ENCODE measurements around the gene PCID2. TPM values are rescaled to one million over a fixed set of nuclear protein-coding genes. Genes with fewer than 3 reads are reported as not detected.
"Not testable (repeated sequence)": the region's sequence is repeated elsewhere in the genome, so short reads cannot be mapped to it uniquely, and the experiment has no call there.

PCID2 gene
- polyA plus RNA-seq, 1 donor from 2014 or later = 81.3 TPM

DNA sequence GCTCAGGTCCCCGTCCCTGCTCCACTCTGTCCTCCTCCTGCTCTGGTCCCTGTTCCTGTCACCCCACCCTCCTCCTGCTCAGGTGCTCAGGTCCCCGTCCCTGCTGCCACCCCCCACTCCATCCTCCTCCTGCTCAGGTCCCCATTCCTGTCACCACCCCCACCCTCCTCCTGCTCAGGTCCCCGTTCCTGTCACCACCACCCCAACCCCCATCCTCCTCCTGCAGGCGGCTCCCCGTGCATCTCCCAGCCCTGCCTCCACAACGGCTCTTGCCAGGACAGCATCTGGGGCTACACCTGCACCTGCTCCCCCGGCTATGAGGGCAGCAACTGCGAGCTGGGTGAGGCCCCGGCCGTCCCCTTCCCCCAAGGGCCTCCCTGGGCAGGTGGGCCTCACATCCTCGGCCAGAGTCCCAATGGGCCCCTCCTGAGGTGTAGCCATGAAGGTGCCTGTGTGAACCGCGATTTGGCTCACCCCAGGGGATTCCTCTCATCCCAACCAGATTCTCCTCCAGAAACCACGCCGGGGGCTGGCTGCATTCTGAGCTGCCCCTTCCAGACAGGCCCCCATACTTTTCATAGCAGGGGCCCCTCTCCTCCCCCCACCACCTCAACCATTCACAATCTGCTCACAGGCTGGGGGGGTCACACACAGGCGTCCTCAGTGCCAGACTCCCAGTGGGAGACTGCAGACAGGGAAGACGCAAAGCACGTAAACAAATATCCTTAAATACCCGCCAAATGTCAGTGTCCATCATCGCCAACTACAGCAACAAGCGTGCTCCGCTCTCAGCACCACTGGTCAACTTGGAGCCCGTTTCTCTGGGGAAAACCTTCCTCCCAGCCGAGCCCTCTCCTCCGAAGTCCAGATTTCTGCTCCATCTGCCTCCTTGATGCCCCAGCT, 45.4 kb downstream of the PCID2 start:
- Histone ChIP-seq H3K9me2 (ENCODE audit: insufficient read depth, low read length) (no peaks in the 10 kb centered on the region), H3K79me2 (replicated peaks; ENCODE audit: insufficient read depth, low read length) (no peaks in the 10 kb centered on the region), H3K4me2 (ENCODE audit: low read length) (no peak overlapping the region), H3K9ac (ENCODE audit: low read length) (no peak overlapping the region), H3K9me3 (ENCODE audit: low read length) (no peaks in the 10 kb centered on the region), H3K36me3 (ENCODE audit: insufficient read depth, low read length) (no peaks in the 10 kb centered on the region), H4K20me1 (ENCODE audit: insufficient read depth) (no peaks in the 10 kb centered on the region), H3K4me3 (ENCODE audit: low read length) (no peak overlapping the region), H2AFZ (ENCODE audit: low read depth, low read length) (no peak overlapping the region), H3K27me3 (ENCODE audit: insufficient read depth, low read depth, low read length) (no peaks in the 10 kb centered on the region), H3K27ac (ENCODE audit: low read length) (no peak overlapping the region), H3F3A (ENCODE audit: insufficient read depth, low read length, poor library complexity, severe bottlenecking) (no peaks in the 10 kb centered on the region)
- TF ChIP-seq EP300 (conservative IDR thresholded peaks at IDR 0.05; ENCODE audit: poor library complexity, severe bottlenecking) (no peak), RAD21 (conservative IDR thresholded peaks at IDR 0.05) (no peak)
- TF ChIP-seq, protein P1, sequence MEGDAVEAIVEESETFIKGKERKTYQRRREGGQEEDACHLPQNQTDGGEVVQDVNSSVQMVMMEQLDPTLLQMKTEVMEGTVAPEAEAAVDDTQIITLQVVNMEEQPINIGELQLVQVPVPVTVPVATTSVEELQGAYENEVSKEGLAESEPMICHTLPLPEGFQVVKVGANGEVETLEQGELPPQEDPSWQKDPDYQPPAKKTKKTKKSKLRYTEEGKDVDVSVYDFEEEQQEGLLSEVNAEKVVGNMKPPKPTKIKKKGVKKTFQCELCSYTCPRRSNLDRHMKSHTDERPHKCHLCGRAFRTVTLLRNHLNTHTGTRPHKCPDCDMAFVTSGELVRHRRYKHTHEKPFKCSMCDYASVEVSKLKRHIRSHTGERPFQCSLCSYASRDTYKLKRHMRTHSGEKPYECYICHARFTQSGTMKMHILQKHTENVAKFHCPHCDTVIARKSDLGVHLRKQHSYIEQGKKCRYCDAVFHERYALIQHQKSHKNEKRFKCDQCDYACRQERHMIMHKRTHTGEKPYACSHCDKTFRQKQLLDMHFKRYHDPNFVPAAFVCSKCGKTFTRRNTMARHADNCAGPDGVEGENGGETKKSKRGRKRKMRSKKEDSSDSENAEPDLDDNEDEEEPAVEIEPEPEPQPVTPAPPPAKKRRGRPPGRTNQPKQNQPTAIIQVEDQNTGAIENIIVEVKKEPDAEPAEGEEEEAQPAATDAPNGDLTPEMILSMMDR (IDR thresholded peaks at IDR 0.05; ENCODE audit: poor library complexity, severe bottlenecking) = no peak

DNA sequence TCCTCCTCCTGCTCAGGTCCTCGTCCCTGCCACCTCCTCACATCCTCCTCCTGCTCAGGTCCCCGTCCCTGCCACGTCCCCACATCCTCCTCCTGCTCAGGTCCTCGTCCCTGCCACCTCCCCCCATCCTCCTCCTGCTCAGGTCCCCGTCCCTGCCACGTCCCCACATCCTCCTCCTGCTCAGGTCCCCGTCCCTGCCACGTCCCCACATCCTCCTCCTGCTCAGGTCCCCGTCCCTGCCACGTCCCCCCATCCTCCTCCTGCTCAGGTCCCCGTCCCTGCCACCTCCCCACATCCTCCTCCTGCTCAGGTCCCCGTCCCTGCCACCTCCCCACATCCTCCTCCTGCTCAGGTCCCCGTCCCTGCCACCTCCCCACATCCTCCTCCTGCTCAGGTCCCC, 46.5 kb downstream of the PCID2 start:
- not testable (repeated sequence) for H3K9me3 ChIP-seq (ENCODE audit: low read length); H3K9ac ChIP-seq (ENCODE audit: low read length); H2AFZ ChIP-seq (ENCODE audit: low read depth, low read length); H3K27ac ChIP-seq (ENCODE audit: low read length); H3F3A ChIP-seq (ENCODE audit: insufficient read depth, low read length, poor library complexity, severe bottlenecking); H3K27me3 ChIP-seq (ENCODE audit: insufficient read depth, low read depth, low read length); H3K4me2 ChIP-seq (ENCODE audit: low read length); H3K36me3 ChIP-seq (ENCODE audit: insufficient read depth, low read length); H4K20me1 ChIP-seq (ENCODE audit: insufficient read depth); H3K9me2 ChIP-seq (ENCODE audit: insufficient read depth, low read length); H3K4me3 ChIP-seq (ENCODE audit: low read length); H3K79me2 ChIP-seq (replicated peaks; ENCODE audit: insufficient read depth, low read length)

DNA sequence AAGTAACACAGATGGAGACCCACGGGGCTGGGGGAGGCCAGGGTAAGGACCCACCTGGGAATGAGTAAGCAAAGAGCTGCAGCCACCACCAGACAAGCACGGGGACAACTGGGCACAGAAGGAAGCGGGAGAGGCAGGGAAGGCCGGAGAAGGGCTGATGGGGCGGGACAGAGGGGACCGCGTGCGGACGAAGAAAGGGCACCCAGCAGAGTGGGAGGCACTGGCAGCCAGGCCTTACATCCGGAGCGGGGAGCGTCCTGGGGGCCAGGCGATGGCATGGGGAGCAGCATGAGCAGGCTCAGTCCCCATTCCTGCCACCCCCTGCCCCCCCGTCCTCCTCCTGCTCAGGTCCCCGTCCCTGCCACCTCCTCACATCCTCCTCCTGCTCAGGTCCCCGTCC, 47.0 kb downstream of the PCID2 start:
- H3K27me3 ChIP-seq (ENCODE audit: insufficient read depth, low read depth, low read length) = no peaks in the 10 kb centered on the region
- H3F3A ChIP-seq (ENCODE audit: insufficient read depth, low read length, poor library complexity, severe bottlenecking) = no peaks in the 10 kb centered on the region
- no peak overlapping the region for H3K4me3 ChIP-seq (ENCODE audit: low read length)
- H3K36me3 ChIP-seq (ENCODE audit: insufficient read depth, low read length) = no peaks in the 10 kb centered on the region
- H3K4me2 ChIP-seq (ENCODE audit: low read length) = no peak overlapping the region
- no peak overlapping the region for H3K27ac ChIP-seq (ENCODE audit: low read length)
- H4K20me1 ChIP-seq (ENCODE audit: insufficient read depth) = no peaks in the 10 kb centered on the region
- no peaks in the 10 kb centered on the region for H3K79me2 ChIP-seq (replicated peaks; ENCODE audit: insufficient read depth, low read length)
- H3K9me3 ChIP-seq (ENCODE audit: low read length) = no peaks in the 10 kb centered on the region
- TF ChIP-seq TAF1 (IDR thresholded peaks at IDR 0.05; ENCODE audit: low read depth) (no peak), RAD21 (conservative IDR thresholded peaks at IDR 0.05) (no peak), POLR2AphosphoS5 (IDR thresholded peaks at IDR 0.05) (no peak), EZH2 (IDR thresholded peaks at IDR 0.05; ENCODE audit: borderline replicate concordance, insufficient read depth, low read length, poor library complexity, severe bottlenecking) (no peak), SMC3 (conservative IDR thresholded peaks at IDR 0.05; ENCODE audit: poor library complexity) (no peak), MXI1 (conservative IDR thresholded peaks at IDR 0.05; ENCODE audit: poor library complexity, severe bottlenecking) (no peak), EP300 (conservative IDR thresholded peaks at IDR 0.05; ENCODE audit: poor library complexity, severe bottlenecking) (no peak)
- TF ChIP-seq, protein P2, sequence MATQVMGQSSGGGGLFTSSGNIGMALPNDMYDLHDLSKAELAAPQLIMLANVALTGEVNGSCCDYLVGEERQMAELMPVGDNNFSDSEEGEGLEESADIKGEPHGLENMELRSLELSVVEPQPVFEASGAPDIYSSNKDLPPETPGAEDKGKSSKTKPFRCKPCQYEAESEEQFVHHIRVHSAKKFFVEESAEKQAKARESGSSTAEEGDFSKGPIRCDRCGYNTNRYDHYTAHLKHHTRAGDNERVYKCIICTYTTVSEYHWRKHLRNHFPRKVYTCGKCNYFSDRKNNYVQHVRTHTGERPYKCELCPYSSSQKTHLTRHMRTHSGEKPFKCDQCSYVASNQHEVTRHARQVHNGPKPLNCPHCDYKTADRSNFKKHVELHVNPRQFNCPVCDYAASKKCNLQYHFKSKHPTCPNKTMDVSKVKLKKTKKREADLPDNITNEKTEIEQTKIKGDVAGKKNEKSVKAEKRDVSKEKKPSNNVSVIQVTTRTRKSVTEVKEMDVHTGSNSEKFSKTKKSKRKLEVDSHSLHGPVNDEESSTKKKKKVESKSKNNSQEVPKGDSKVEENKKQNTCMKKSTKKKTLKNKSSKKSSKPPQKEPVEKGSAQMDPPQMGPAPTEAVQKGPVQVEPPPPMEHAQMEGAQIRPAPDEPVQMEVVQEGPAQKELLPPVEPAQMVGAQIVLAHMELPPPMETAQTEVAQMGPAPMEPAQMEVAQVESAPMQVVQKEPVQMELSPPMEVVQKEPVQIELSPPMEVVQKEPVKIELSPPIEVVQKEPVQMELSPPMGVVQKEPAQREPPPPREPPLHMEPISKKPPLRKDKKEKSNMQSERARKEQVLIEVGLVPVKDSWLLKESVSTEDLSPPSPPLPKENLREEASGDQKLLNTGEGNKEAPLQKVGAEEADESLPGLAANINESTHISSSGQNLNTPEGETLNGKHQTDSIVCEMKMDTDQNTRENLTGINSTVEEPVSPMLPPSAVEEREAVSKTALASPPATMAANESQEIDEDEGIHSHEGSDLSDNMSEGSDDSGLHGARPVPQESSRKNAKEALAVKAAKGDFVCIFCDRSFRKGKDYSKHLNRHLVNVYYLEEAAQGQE (IDR thresholded peaks at IDR 0.05; ENCODE audit: borderline replicate concordance) = no peak
- TF ChIP-seq, protein P1 (IDR thresholded peaks at IDR 0.05; ENCODE audit: poor library complexity, severe bottlenecking) = no peak
- no peaks in the 10 kb centered on the region for H3K9me2 ChIP-seq (ENCODE audit: insufficient read depth, low read length)
- no peak overlapping the region for H2AFZ ChIP-seq (ENCODE audit: low read depth, low read length)
- H3K9ac ChIP-seq (ENCODE audit: low read length) = no peak overlapping the region
